Activated B cell treated with CpG ODN at 0.5 μM for 24 hours (primary cell): Measurements from ENCODE around the gene PLSCR3. TPM values are rescaled to one million over a fixed set of nuclear protein-coding genes. Genes with fewer than 3 reads are reported as not detected.

Experiments used
- ATAC-seq: fragments of 200-7000 bp; cut with Tn5 transposase; one replicate; pipeline ENCODE4 v1.10.0; 2021; ENCODE audit warnings: low read depth, mild to moderate bottlenecking, moderate library complexity
- CTCF ChIA-PET: fragments of 350-600 bp; sonication (Branson Sonifier 250); formaldehyde crosslinking; loops from one replicate; lab custom pipeline; 2021; ENCODE audit warnings: antibody characterized with exemption; lab: Charles Lee
- POLR2A ChIA-PET: fragments of 350-600 bp; sonication (Branson Sonifier 250); formaldehyde crosslinking; loops from one replicate; lab custom pipeline; 2021; ENCODE audit warnings: antibody characterized with exemption; lab: Charles Lee
- DNase-seq: peaks from one replicate; pipeline ENCODE4 v3.0.0; 2022
- H3K27ac Mint-ChIP-seq: one replicate; pipeline ENCODE4 v1.8.0; 2020; ENCODE audit warnings: mixed read lengths
- H3K27me3 Mint-ChIP-seq: one replicate; pipeline ENCODE4 v1.8.0; 2021; ENCODE audit warnings: mixed read lengths
- H3K36me3 Mint-ChIP-seq: one replicate; pipeline ENCODE4 v1.8.0; 2021; ENCODE audit warnings: low read depth, mixed read lengths
- H3K4me1 Mint-ChIP-seq: one replicate; pipeline ENCODE4 v1.8.0; 2021; ENCODE audit warnings: mixed read lengths
- H3K4me3 Mint-ChIP-seq: one replicate; pipeline ENCODE4 v1.8.0; 2020; ENCODE audit warnings: mild to moderate bottlenecking, mixed read lengths
- H3K9me3 Mint-ChIP-seq: one replicate; pipeline ENCODE4 v1.8.0; 2020; ENCODE audit warnings: mixed read lengths
- intact Hi-C: fragments of 100-400 bp; cut with micrococcal nuclease; formaldehyde crosslinking; loops from one replicate; pipeline ENCODE4 v1.15.1; 2024
- total RNA-seq: library from RNA; stranded (reverse); gene quantifications from 2 replicates; pipeline ENCODE4 v1.2.3, GENCODE V29; 2022
- TF ChIP-seq, protein P1 (sequence below): fragments of 200-600 bp; IDR thresholded peaks from one replicate; pipeline ENCODE4 v1.8.0; 2022; ENCODE audit warnings: antibody characterized with exemption, mild to moderate bottlenecking

The PLSCR3 gene
- total RNA-seq, 1 donor from 2014 or later = 35.2 TPM

DNA sequence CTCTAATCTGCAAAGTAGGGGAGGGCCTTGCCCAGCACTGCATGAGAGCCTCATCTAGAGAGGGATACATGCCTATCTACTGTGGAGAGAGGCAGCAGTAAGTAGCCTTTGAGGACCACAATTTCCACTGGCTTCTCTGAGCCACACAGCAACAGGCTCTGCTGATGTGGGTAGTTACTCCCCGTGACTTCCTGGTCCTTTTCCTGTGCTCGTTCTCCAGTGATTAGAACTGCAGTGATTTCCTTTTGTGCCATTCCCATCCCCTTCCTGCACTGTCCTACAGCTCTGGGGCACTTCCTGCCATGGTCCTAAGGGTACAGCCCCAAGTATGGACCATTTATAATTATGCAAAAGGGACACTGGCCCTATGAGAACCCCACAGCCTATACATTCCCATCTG lies 3.0 kb downstream of the PLSCR3 start:
- DNase-seq (no peak), ATAC-seq (no peak)
- Mint-ChIP-seq H3K9me3 (no peaks in the 10 kb centered on the region), H3K27me3 (no peaks in the 10 kb centered on the region), H3K4me3 (no peak overlapping the region), H3K27ac (no peak overlapping the region), H3K36me3 (peaks cover 32% of the 10 kb centered on the region), H3K4me1 (peaks cover 13% of the 10 kb centered on the region)
- ChIA-PET POLR2A (no interaction called here), CTCF (no interaction called here)
- TF ChIP-seq, protein P1, sequence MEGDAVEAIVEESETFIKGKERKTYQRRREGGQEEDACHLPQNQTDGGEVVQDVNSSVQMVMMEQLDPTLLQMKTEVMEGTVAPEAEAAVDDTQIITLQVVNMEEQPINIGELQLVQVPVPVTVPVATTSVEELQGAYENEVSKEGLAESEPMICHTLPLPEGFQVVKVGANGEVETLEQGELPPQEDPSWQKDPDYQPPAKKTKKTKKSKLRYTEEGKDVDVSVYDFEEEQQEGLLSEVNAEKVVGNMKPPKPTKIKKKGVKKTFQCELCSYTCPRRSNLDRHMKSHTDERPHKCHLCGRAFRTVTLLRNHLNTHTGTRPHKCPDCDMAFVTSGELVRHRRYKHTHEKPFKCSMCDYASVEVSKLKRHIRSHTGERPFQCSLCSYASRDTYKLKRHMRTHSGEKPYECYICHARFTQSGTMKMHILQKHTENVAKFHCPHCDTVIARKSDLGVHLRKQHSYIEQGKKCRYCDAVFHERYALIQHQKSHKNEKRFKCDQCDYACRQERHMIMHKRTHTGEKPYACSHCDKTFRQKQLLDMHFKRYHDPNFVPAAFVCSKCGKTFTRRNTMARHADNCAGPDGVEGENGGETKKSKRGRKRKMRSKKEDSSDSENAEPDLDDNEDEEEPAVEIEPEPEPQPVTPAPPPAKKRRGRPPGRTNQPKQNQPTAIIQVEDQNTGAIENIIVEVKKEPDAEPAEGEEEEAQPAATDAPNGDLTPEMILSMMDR = no peak
- intact Hi-C loops = no loop called here

DNA sequence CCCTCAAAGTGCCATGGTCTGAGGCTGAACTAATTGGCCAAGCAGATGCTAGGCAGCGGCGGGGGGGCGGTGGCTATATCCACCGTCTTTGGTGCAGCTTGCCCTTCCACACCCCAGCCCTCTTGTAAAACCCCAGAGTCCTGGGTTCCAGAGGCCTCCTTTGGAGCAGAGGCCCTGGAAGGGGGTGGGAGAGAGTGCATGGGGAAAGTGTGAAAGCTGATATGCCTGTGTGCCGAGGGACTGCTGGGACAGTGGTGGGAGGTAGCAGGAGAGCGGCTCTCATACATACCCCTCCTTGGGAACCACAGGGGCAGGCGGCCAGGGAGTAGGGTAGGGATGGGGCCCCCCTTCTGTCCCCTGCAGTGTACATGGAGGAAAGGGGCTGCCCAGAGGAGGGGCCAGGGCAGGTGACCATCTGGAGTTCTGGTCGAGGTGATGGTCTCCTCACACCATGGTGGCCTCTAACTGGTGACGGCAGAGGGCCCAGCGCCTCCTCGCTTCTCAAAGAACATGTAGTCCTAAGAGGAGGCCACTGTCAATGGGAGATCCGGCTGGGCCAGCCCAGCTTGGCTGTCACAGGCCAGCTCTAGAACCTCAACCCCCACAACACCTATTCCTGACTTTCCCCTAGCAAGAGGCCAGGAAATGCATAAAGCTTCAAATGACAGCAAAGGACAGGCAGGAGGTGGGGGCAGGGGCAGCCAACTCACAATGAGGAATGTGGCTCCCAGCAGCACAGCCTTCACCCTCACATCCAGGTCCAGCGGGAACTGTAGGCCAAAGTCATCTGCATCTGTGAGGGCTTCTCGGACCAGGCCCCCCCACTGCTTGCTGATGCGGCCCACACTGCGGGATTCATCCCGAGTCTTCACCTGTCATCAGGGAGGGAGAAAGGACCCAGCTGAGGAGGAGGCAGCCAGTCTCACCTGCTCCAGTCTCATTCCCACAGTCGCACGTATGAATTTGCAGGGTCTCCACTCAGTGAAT lies 4.1 kb downstream of the PLSCR3 start:
- Mint-ChIP-seq H3K9me3 (no peaks in the 10 kb centered on the region), H3K4me3 (no peak overlapping the region), H3K4me1 (peaks cover 12% of the 10 kb centered on the region), H3K36me3 (peaks cover 32% of the 10 kb centered on the region), H3K27ac (no peak overlapping the region), H3K27me3 (no peaks in the 10 kb centered on the region)
- CTCF ChIA-PET = no interaction called here
- ATAC-seq (no peak), DNase-seq (no peak)
- POLR2A ChIA-PET = interaction anchor here (0.7 kb wide), 1 partner anchor 14 kb away, joined by 3 read pairs; no protein-coding TSS in a partner anchor
- intact Hi-C loops = no loop called here
- TF ChIP-seq, protein P1 = no peak

DNA sequence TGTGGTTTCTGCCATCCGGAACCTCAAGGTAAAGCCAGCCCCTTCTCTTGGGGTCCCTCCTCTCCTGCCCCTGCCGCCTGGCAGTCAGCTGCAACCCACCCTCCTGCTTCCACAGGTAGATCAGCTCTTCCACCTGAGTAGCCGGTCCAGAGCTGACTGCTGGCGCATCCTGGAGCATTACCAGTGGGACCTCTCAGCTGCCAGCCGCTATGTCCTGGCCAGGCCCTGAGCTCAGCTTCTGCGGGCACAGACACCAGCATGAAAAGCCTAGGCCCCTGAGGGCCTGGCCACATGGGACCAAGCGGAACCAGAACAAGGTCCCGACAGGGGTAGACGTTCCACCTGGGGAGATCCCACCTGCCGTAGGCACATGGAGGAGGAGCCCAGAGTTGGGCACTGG lies 5.5 kb downstream of the PLSCR3 start:
- ChIA-PET POLR2A (interaction anchor here (1.2 kb wide), 1 partner anchor 11 kb away, joined by 5 read pairs; no protein-coding TSS in a partner anchor), CTCF (no interaction called here)
- H3K4me1 Mint-ChIP-seq = peaks cover 13% of the 10 kb centered on the region
- H3K27ac Mint-ChIP-seq = no peak overlapping the region
- no peaks in the 10 kb centered on the region for H3K27me3 Mint-ChIP-seq
- TF ChIP-seq, protein P1 = no peak
- intact Hi-C loops = no loop called here
- DNase-seq (no peak), ATAC-seq (no peak)
- no peak overlapping the region for H3K4me3 Mint-ChIP-seq
- peaks cover 30% of the 10 kb centered on the region for H3K36me3 Mint-ChIP-seq
- H3K9me3 Mint-ChIP-seq = no peaks in the 10 kb centered on the region

DNA sequence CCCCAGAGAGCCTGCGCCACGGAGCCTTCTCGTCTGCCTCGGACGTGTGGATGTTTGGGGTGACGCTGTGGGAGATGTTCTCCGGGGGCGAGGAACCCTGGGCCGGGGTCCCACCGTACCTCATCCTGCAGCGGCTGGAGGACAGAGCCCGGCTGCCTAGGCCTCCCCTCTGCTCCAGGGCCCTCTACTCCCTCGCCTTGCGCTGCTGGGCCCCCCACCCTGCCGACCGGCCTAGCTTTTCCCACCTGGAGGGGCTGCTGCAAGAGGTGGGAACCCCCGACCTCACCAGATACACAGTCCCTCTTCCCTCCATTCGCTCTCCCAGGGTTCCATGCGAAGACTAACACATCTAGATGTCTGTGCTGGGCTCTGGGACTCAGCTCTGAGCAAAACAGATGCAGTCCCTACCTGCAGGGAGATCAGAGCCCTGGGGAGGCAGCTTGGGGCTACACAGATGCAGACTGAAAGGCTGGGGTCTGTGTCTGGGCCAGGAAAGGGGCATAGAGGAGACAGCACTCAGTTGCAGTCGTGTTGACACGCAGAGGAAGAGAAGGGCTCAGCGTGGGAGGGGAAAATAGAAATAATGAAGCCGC lies 9.7 kb downstream of the PLSCR3 start:
- H3K4me3 Mint-ChIP-seq = peak overlapping the region; percentile 86
- H3K27ac Mint-ChIP-seq = peak overlapping the region; percentile 80
- POLR2A ChIA-PET = interaction anchor here (0.6 to 2.0 kb wide), 14 partner anchors 10 to 303 kb away, joined by 3 to 27 read pairs (median 4); partner anchors contain the start of genes ACAP1, MPDU1, NEURL4 and PLSCR3
- H3K4me1 Mint-ChIP-seq = peaks cover 10% of the 10 kb centered on the region
- peaks cover 23% of the 10 kb centered on the region for H3K27me3 Mint-ChIP-seq
- CTCF ChIA-PET = interaction anchor here (1.4 kb wide), 1 partner anchor 29 kb away, joined by 4 read pairs; the partner anchor contains the start of gene TMEM95
- ATAC-seq = no peak
- H3K9me3 Mint-ChIP-seq = no peaks in the 10 kb centered on the region
- intact Hi-C loops = loop anchor here (1.0 to 2.0 kb wide), 5 partner anchors 10 to 100 kb away; partner anchors contain the start of genes PLSCR3, POLR2A, TMEM102 and TMEM256
- H3K36me3 Mint-ChIP-seq = peaks cover 10% of the 10 kb centered on the region
- TF ChIP-seq, protein P1 = no peak
- DNase-seq = no peak
